ENCODE results near the gene EIF4B.

Gene EIF4B

GRCh38 chr12:53058674-53059433 is 52.6 kb downstream of the EIF4B start:
- DNase-seq (ENCODE audit: low read depth in 2 of 2) = no peak

GRCh38 chr12:53059434-53060063 is 53.3 kb downstream of the EIF4B start:
- DNase-seq (ENCODE audit: low read depth in 2 of 2) = no peak

GRCh38 chr12:53060064-53060720 is 53.9 kb downstream of the EIF4B start:
- no peak for DNase-seq (ENCODE audit: low read depth in 2 of 2)

- no peak for DNase-seq (ENCODE audit: low read depth in 2 of 2)
Measured at GRCh38 chr12:53060721-53061276, 54.5 kb downstream of the EIF4B start.

GRCh38 chr12:53061404-53062010 is 55.3 kb downstream of the EIF4B start:
- DNase-seq (ENCODE audit: low read depth in 2 of 2) = no peak

GRCh38 chr12:53062011-53062961 is 56.0 kb downstream of the EIF4B start:
- DNase-seq (ENCODE audit: low read depth in 2 of 2) = no peak

- DNase-seq (ENCODE audit: low read depth in 2 of 2) = no peak
Measured at GRCh38 chr12:53062977-53063707, 56.9 kb downstream of the EIF4B start.

GRCh38 chr12:53063708-53064612 is 57.7 kb downstream of the EIF4B start:
- DNase-seq (ENCODE audit: low read depth in 2 of 2) = no peak

GRCh38 chr12:53064613-53065436 is 58.6 kb downstream of the EIF4B start:
- no peak for DNase-seq (ENCODE audit: low read depth in 2 of 2)

- DNase-seq (ENCODE audit: low read depth in 2 of 2) = no peak
Measured at GRCh38 chr12:53065470-53065869, 59.2 kb downstream of the EIF4B start.

- DNase-seq (ENCODE audit: low read depth in 2 of 2) = peak in 1 of 2 donors; percentile 52
Measured at GRCh38 chr12:53065975-53066931, 60.0 kb downstream of the EIF4B start.

- DNase-seq (ENCODE audit: low read depth in 2 of 2) = no peak
Measured at GRCh38 chr12:53067074-53067992, 61.1 kb downstream of the EIF4B start.

- DNase-seq (ENCODE audit: low read depth in 2 of 2) = no peak
Measured at GRCh38 chr12:53067993-53068770, 61.9 kb downstream of the EIF4B start.

GRCh38 chr12:53068811-53069585 is 62.7 kb downstream of the EIF4B start:
- DNase-seq (ENCODE audit: low read depth in 2 of 2) = no peak

Data from stimulated activated CD4-positive, alpha-beta T cell treated with anti-CD3 and anti-CD28 coated beads, Interleukin-15, amount 100 ng/mL, for 48 hours (primary cell).